GM12891 (cell line): ENCODE measurements around the gene NAV2.

Experiments
- PAX5 ChIP-seq: IDR thresholded peaks from 2 replicates; pipeline ENCODE4 v1.6.1; 2011; ENCODE audit warnings: low read length, moderate library complexity, mild to moderate bottlenecking; ENCODE audit not compliant: insufficient read depth, severe bottlenecking
- POLR2A ChIP-seq: IDR thresholded peaks from 2 replicates; pipeline ENCODE4 v1.6.1; 2011; ENCODE audit warnings: low read depth, low read length, control low read depth
- POLR2AphosphoS5 ChIP-seq: IDR thresholded peaks from 2 replicates; pipeline ENCODE4 v1.6.1; 2011; ENCODE audit warnings: low read depth, low read length, control low read depth
- SPI1 ChIP-seq: IDR thresholded peaks from 2 replicates; pipeline ENCODE4 v1.6.1; 2011; ENCODE audit warnings: low read depth, low read length, control low read depth
- TAF1 ChIP-seq: IDR thresholded peaks from 2 replicates; pipeline ENCODE4 v1.6.1; 2011; ENCODE audit warnings: low read depth, low read length, control low read depth

- TF ChIP-seq POLR2AphosphoS5 (no peak), POLR2A (no peak), TAF1 (no peak), SPI1 (no peak), PAX5 (no peak)
These were observed 14.9 kb upstream of the NAV2 start for GRCh38 chr11:19697721-19698121.
